A549 (cell line): ENCODE measurements around the gene CCDC61. TPM values are rescaled to one million over a fixed set of nuclear protein-coding genes. Genes with fewer than 3 reads are reported as not detected.
A peak's percentile ranks its signal among the peaks of the same experiment; 100 is the strongest.

ENCODE experiments used
- ATAC-seq, 2 experiments: fragments of 200-7000 bp in 1 of 2; fragments of >200 bp in 1 of 2; cut with Nextera tagmentation in 1 of 2; cut with Tn5 transposase in 1 of 2; 3 replicates each; pipeline versions ENCODE4 v1.8.0 to v1.9.1; 2018 to 2020; ENCODE audit warnings: mild to moderate bottlenecking in 1 of 2, moderate library complexity in 1 of 2
- CTCF ChIA-PET: fragments of 300-600 bp; sonication (Branson Sonifier 250); formaldehyde crosslinking; extraction: SDS; loops from one replicate; lab custom pipeline; 2021; ENCODE audit warnings: antibody characterized with exemption, inconsistent platforms; lab: Yijun Ruan, JAX
- POLR2A ChIA-PET: fragments of 350-600 bp; formaldehyde crosslinking; extraction: SDS; loops from one replicate; lab custom pipeline; 2021; ENCODE audit warnings: antibody characterized with exemption, inconsistent platforms; lab: Yijun Ruan, JAX
- DNase-seq, 2 experiments: peaks; one replicate each; pipeline versions ENCODE4 v3.0.0 to v3.0.0-alpha.2; 2011 to 2016; ENCODE audit warnings: low read depth in 1 of 2, low spot score in 1 of 2
- FAIRE-seq: peaks from 2 replicates; lab custom pipeline; 2011; peaks lifted over from hg19 to GRCh38; lab: Jason Lieb, UNC
- H3K27ac ChIP-seq, 2 experiments: fragments of >200 bp; sonication (Bioruptor Twin); formaldehyde crosslinking; 3 replicates each; pipeline ENCODE4 v1.5.1; 2016 to 2017
- H3K4me1 ChIP-seq: fragments of >200 bp; sonication (Bioruptor Twin); formaldehyde crosslinking; 3 replicates; pipeline ENCODE4 v1.6.1; 2016
- H3K4me2 ChIP-seq: fragments of >200 bp; sonication (Bioruptor Twin); formaldehyde crosslinking; 3 replicates; pipeline ENCODE4 v1.6.1; 2016
- H3K4me3 ChIP-seq: fragments of >200 bp; sonication (Bioruptor Twin); formaldehyde crosslinking; 3 replicates; pipeline ENCODE4 v1.5.1; 2016
- H3K9me3 ChIP-seq: fragments of >200 bp; sonication (Bioruptor Twin); formaldehyde crosslinking; 3 replicates; pipeline ENCODE4 v1.6.1; 2016
- CBX8 ChIP-seq: fragments of 200-600 bp; sonication (generic); IDR thresholded peaks from 2 replicates; pipeline ENCODE4 v1.6.1; 2016
- CHD4 ChIP-seq: fragments of 200-600 bp; sonication (generic); IDR thresholded peaks from 2 replicates; pipeline ENCODE4 v1.6.1; 2016; ENCODE audit warnings: antibody characterized with exemption, mild to moderate bottlenecking, borderline replicate concordance
- EP300 ChIP-seq, 2 experiments: fragments of >200 bp; sonication (Bioruptor Twin); formaldehyde crosslinking; IDR thresholded peaks; 2 replicates in 1 of 2; 3 replicates in 1 of 2; pipeline ENCODE4 v1.6.1; 2016 to 2017
- ESRRA ChIP-seq: fragments of 150-350 bp; IDR thresholded peaks from 2 replicates; pipeline ENCODE4 v1.6.1; 2014; ENCODE audit warnings: mild to moderate bottlenecking, low read length, borderline replicate concordance
- FOSB ChIP-seq: fragments of 250-450 bp; sonication (Bioruptor Pico); IDR thresholded peaks from 2 replicates; pipeline ENCODE4 v1.5.0; 2020; ENCODE audit warnings: mild to moderate bottlenecking, moderate library complexity
- FOSL2 ChIP-seq, 2 experiments: fragments of 450-650 bp in 1 of 2; fragments of >200 bp in 1 of 2; sonication (Bioruptor Twin) in 1 of 2; formaldehyde crosslinking; IDR thresholded peaks; 2 replicates each; pipeline versions ENCODE4 v1.5.0 to v1.6.1; 2016 to 2020; ENCODE audit warnings: mild to moderate bottlenecking in 1 of 2, moderate library complexity in 1 of 2
- GATA3 ChIP-seq: IDR thresholded peaks from 2 replicates; pipeline ENCODE4 v1.6.1; 2012; ENCODE audit warnings: borderline replicate concordance
- HDAC2 ChIP-seq: fragments of 200-600 bp; sonication (generic); IDR thresholded peaks from 2 replicates; pipeline ENCODE4 v1.6.1; 2016
- HOXB5 ChIP-seq: fragments of 250-450 bp; sonication (Bioruptor Pico); IDR thresholded peaks from 2 replicates; pipeline ENCODE4 v1.5.0; 2020; ENCODE audit warnings: mild to moderate bottlenecking, moderate library complexity
- KDM1A ChIP-seq: fragments of 200-600 bp; sonication (generic); IDR thresholded peaks from 2 replicates; pipeline ENCODE4 v1.6.1; 2016; ENCODE audit warnings: low read depth, mild to moderate bottlenecking
- MAFK ChIP-seq: fragments of 450-650 bp; IDR thresholded peaks from 2 replicates; pipeline ENCODE4 v1.6.1; 2014; ENCODE audit not compliant: partially characterized antibody
- MAZ ChIP-seq: fragments of 150-350 bp; IDR thresholded peaks from 2 replicates; pipeline ENCODE4 v1.6.1; 2014; ENCODE audit warnings: antibody characterized with exemption, low read depth, low read length, borderline replicate concordance
- MYC ChIP-seq: IDR thresholded peaks from 2 replicates; pipeline ENCODE4 v1.6.1; 2012; ENCODE audit warnings: mild to moderate bottlenecking, inconsistent platforms, low read length, improper control_type of control experiment, borderline replicate concordance
- PHF8 ChIP-seq: fragments of 200-600 bp; sonication (generic); IDR thresholded peaks from 2 replicates; pipeline ENCODE4 v1.6.1; 2016; ENCODE audit warnings: low read depth, mild to moderate bottlenecking, antibody characterized with exemption, moderate library complexity, borderline replicate concordance
- POLR2AphosphoS2 ChIP-seq: conservative IDR thresholded peaks from 2 replicates; pipeline ENCODE4 v1.6.1; 2012; ENCODE audit warnings: low read length, improper control_type of control experiment, inconsistent platforms
- RARB ChIP-seq: fragments of 250-450 bp; sonication (Bioruptor Pico); IDR thresholded peaks from 2 replicates; pipeline ENCODE4 v1.8.0; 2021; ENCODE audit warnings: mild to moderate bottlenecking, moderate library complexity
- RCOR1 ChIP-seq: fragments of 150-350 bp; IDR thresholded peaks from 2 replicates; pipeline ENCODE4 v1.6.1; 2014; ENCODE audit warnings: antibody characterized with exemption, low read length, low read depth
- RNF2 ChIP-seq: fragments of 200-600 bp; sonication (generic); IDR thresholded peaks from 2 replicates; pipeline ENCODE4 v1.6.1; 2016; ENCODE audit warnings: low read depth, mild to moderate bottlenecking, antibody characterized with exemption, moderate library complexity, borderline replicate concordance
- TFCP2L1 ChIP-seq: fragments of 250-450 bp; sonication (Bioruptor Pico); IDR thresholded peaks from 2 replicates; pipeline ENCODE4 v1.5.0; 2021; ENCODE audit warnings: mild to moderate bottlenecking
- TP53 ChIP-seq: fragments of 250-450 bp; sonication (Bioruptor Pico); IDR thresholded peaks from 2 replicates; pipeline ENCODE4 v1.5.0; 2021; ENCODE audit warnings: mild to moderate bottlenecking, moderate library complexity
- ZC3H11A ChIP-seq: fragments of 450-650 bp; IDR thresholded peaks from 2 replicates; pipeline ENCODE4 v1.6.1; 2014; ENCODE audit warnings: antibody characterized with exemption, mild to moderate bottlenecking
- ZFP36 ChIP-seq: fragments of 450-650 bp; IDR thresholded peaks from 2 replicates; pipeline ENCODE4 v1.6.1; 2014; ENCODE audit warnings: borderline replicate concordance; ENCODE audit not compliant: partially characterized antibody
- ZNF302 ChIP-seq: fragments of 250-450 bp; sonication (Bioruptor Pico); IDR thresholded peaks from 2 replicates; pipeline ENCODE4 v1.9.0; 2021; ENCODE audit warnings: inconsistent platforms, mild to moderate bottlenecking, moderate library complexity
- ZSCAN20 ChIP-seq: fragments of 250-450 bp; sonication (Bioruptor Pico); IDR thresholded peaks from 2 replicates; pipeline ENCODE4 v1.8.0; 2022; ENCODE audit warnings: mild to moderate bottlenecking, moderate library complexity
- WGBS: methylation state at CpG from one replicate; pipeline ENCODE4 v1.1.6; 2017; ENCODE audit errors: missing lambda C conversion rate; 5-methylcytosine and 5-hydroxymethylcytosine counted together
- polyA plus RNA-seq, 4 experiments: library from polyadenylated mRNA; depleted of rRNA in 3 of 4; stranded (reverse); fragments of >200 nt; fragmentation: RNase III in 1 of 4; extraction: RNeasy Plus Mini Kit Qiagen cat#74134 plus additional on column Dnase treatment in 1 of 4; gene quantifications; 2 replicates in 3 of 4; 3 replicates in 1 of 4; pipeline ENCODE4 v1.2.3, GENCODE V29; 2011 to 2017
- TF ChIP-seq, protein P1 (sequence below): fragments of 450-650 bp; IDR thresholded peaks from 2 replicates; pipeline ENCODE4 v1.6.1; 2014; ENCODE audit warnings: antibody characterized with exemption
- TF ChIP-seq, protein P2 (sequence below): IDR thresholded peaks from 2 replicates; pipeline ENCODE4 v1.6.1; 2012
- TF ChIP-seq, protein P3 (sequence below): fragments of 150-350 bp; IDR thresholded peaks from 2 replicates; pipeline ENCODE4 v1.6.1; 2014; ENCODE audit warnings: low read depth, mild to moderate bottlenecking, low read length
- TF ChIP-seq, protein P4 (sequence below): fragments of 250-450 bp; sonication (Bioruptor Pico); IDR thresholded peaks from 2 replicates; pipeline ENCODE4 v1.5.0; 2021; ENCODE audit warnings: mild to moderate bottlenecking, moderate library complexity, borderline replicate concordance

Gene CCDC61
- polyA plus RNA-seq, 2 of the 4 experiments (the other 2 are of a cell fraction), result 3.2 to 8.2 TPM

- ChIA-PET CTCF (interaction anchor here (0.6 to 36.0 kb wide), 6 partner anchors 6 to 247 kb away, joined by 3 to 713 read pairs (median 12); no protein-coding TSS in a partner anchor), POLR2A (no interaction called here)
- Histone ChIP-seq H3K9me3 (no peaks in the 10 kb centered on the region), H3K4me2 (peak overlapping the region; percentile 29), H3K4me3 (no peak overlapping the region)
- DNase-seq, result peak in 1 of 2 experiments; percentile 27
- peak in 1 of 2 experiments; percentile 30; a peak in 2 of 6 replicates for ATAC-seq
- no peak for TF ChIP-seq GATA3
- TF ChIP-seq TP53 (CRISPR knock-in tag), result no peak
- no peak for TF ChIP-seq ZFP36
- no peak for TF ChIP-seq EP300 (IDR thresholded peaks at IDR 0.05)
- no peak for TF ChIP-seq FOSL2 (IDR thresholded peaks at IDR 0.05)
- TF ChIP-seq FOSL2 (CRISPR knock-in tag; IDR thresholded peaks at IDR 0.05), result no peak
- TF ChIP-seq CBX8, result no peak
- no peak for TF ChIP-seq PHF8
- TF ChIP-seq CHD4, result no peak
- no peak for TF ChIP-seq KDM1A
- TF ChIP-seq MAFK, result no peak
- TF ChIP-seq, all 56 proteins: peak for 0
- no peak for FAIRE-seq
- Histone ChIP-seq H3K4me1 (peaks cover 8% of the 10 kb centered on the region; the same call in 2 of the 3 replicates), H3K27ac (peak overlapping the region in 1 of 2 experiments; percentile 51; a peak in 2 of 6 replicates)
- WGBS, result 12% methylated on average over 4 of the region's 4 CpGs
Measured at GRCh38 chr19:46056536-46056935, 61.3 kb downstream of the CCDC61 start.

DNA sequence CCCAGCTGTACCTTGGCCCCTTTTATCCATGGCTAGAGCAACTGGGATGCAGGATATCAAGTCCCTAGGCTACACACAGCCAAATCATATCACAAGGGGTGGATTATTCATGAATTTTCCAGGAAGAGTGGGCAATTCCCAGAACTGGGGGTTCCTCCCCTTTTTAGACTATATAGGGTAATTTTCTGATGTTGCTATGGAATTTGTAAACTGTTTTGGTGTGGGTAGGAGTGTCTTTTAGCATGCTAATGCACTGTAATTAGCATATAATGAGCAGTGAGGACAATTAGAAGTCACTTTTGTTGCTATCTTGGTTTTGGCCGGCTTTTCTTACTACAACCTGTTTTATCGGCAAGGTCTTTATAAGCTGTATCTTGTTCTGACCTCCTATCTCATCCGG lies 63.5 kb downstream of the CCDC61 start:
- Histone ChIP-seq H3K4me2 (no peak overlapping the region), H3K4me1 (peaks cover 8% of the 10 kb centered on the region; the same call in 2 of the 3 replicates), H3K4me3 (no peak overlapping the region), H3K9me3 (no peaks in the 10 kb centered on the region), H3K27ac (no peak overlapping the region)
- ATAC-seq, result no peak
- POLR2A ChIA-PET, result no interaction called here
- TF ChIP-seq ZNF302 (CRISPR knock-in tag), result no peak
- TF ChIP-seq HOXB5 (CRISPR knock-in tag), result no peak
- no peak for TF ChIP-seq MYC
- no peak for TF ChIP-seq ZC3H11A
- TF ChIP-seq ESRRA, result no peak
- TF ChIP-seq, protein P1, sequence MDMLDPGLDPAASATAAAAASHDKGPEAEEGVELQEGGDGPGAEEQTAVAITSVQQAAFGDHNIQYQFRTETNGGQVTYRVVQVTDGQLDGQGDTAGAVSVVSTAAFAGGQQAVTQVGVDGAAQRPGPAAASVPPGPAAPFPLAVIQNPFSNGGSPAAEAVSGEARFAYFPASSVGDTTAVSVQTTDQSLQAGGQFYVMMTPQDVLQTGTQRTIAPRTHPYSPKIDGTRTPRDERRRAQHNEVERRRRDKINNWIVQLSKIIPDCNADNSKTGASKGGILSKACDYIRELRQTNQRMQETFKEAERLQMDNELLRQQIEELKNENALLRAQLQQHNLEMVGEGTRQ, result no peak
- no peak for TF ChIP-seq RARB
- TF ChIP-seq RNF2, result no peak
- TF ChIP-seq MAZ, result no peak
- TF ChIP-seq, protein P2, sequence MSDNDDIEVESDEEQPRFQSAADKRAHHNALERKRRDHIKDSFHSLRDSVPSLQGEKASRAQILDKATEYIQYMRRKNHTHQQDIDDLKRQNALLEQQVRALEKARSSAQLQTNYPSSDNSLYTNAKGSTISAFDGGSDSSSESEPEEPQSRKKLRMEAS, result no peak
- TF ChIP-seq POLR2AphosphoS2, result no peak
- TF ChIP-seq, protein P3, sequence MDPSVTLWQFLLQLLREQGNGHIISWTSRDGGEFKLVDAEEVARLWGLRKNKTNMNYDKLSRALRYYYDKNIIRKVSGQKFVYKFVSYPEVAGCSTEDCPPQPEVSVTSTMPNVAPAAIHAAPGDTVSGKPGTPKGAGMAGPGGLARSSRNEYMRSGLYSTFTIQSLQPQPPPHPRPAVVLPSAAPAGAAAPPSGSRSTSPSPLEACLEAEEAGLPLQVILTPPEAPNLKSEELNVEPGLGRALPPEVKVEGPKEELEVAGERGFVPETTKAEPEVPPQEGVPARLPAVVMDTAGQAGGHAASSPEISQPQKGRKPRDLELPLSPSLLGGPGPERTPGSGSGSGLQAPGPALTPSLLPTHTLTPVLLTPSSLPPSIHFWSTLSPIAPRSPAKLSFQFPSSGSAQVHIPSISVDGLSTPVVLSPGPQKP, result no peak
- TF ChIP-seq RCOR1, result no peak
- no peak for TF ChIP-seq TFCP2L1 (CRISPR knock-in tag)
- TF ChIP-seq FOSB (CRISPR knock-in tag), result no peak
- no peak for TF ChIP-seq KDM1A
- TF ChIP-seq, protein P4, sequence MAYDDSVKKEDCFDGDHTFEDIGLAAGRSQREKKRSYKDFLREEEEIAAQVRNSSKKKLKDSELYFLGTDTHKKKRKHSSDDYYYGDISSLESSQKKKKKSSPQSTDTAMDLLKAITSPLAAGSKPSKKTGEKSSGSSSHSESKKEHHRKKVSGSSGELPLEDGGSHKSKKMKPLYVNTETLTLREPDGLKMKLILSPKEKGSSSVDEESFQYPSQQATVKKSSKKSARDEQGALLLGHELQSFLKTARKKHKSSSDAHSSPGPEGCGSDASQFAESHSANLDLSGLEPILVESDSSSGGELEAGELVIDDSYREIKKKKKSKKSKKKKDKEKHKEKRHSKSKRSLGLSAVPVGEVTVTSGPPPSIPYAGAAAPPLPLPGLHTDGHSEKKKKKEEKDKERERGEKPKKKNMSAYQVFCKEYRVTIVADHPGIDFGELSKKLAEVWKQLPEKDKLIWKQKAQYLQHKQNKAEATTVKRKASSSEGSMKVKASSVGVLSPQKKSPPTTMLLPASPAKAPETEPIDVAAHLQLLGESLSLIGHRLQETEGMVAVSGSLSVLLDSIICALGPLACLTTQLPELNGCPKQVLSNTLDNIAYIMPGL (CRISPR knock-in tag), result no peak
- TF ChIP-seq ZSCAN20, result no peak
- no peak for TF ChIP-seq HDAC2
- CTCF ChIA-PET, result interaction anchor here (0.8 to 36.0 kb wide), 4 partner anchors 9 to 131 kb away, joined by 3 to 713 read pairs (median 239); no protein-coding TSS in a partner anchor
- WGBS, result 67% methylated on average over 3 of the region's 3 CpGs
- no peak for FAIRE-seq
- DNase-seq, result no peak
